ENCODE measurements around the gene DNAJC16. TPM values are rescaled to one million over a fixed set of nuclear protein-coding genes. Genes with fewer than 3 reads are reported as not detected.

DNAJC16 gene
- total RNA-seq, 1 experiment from 2014 or later, result 9.2 TPM

DNA sequence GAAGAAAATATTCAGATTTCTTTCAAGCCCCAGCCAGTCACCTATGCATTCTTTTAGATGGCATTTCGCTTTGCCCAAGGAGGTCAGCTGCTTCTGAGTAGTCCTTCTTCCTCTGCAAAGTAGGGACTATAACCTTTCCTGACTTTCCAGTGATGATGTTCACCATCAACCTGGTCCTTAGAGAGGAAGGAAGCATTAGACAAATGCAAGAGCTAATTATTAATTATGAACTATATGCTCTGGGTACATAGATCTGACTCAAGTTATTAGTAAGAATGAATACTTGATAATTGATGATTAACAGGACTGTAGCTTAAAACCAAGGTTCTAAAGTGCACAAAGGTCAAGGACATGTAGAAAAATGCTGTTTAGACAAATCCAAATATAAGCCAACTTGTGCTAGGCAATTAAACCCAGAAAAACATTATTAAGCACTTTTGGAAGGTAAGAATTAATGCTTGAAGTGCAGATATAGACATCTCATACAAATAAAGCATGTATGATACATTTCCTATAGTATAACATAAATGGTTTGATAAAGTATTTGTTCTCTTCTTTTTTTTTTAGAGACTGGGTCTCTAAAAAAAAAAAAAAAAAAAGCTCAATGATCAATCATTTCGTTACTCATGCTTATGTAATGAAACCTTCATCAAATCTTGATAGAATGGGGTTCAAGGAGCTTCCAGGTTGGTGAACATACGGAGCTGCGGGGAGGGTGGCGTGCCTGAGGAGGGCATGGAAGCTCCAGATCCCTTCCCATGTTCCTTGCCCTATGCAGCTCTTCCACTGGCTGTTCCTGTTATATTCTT lies 69.4 kb downstream of the DNAJC16 start:
- Histone ChIP-seq H3K4me2 (ENCODE audit: low read length) (no peak overlapping the region), H3K27me3 (ENCODE audit: low read length) (no peaks in the 10 kb centered on the region), H3K9ac (ENCODE audit: low read length) (no peak overlapping the region), H3F3A (ENCODE audit: low read length, unreplicated experiment) (no peaks in the 10 kb centered on the region), H3K4me3 (ENCODE audit: low read length) (no peak overlapping the region), H3K27ac (ENCODE audit: low read length) (no peak overlapping the region), H3K4me1 (ENCODE audit: insufficient read depth, low read length) (0 out of 2 replicates have a peak, but pooled peaks cover under 1% of the 10 kb centered on the region), H4K20me1 (ENCODE audit: low read length) (no peaks in the 10 kb centered on the region), H3K9me3 (ENCODE audit: low read length) (no peaks in the 10 kb centered on the region), H3K36me3 (ENCODE audit: low read depth, low read length) (no peaks in the 10 kb centered on the region), H3K79me2 (ENCODE audit: low read length) (no peaks in the 10 kb centered on the region), H2AFZ (ENCODE audit: low read length) (no peak overlapping the region), H3K9me2 (replicated peaks; ENCODE audit: low read length) (no peaks in the 10 kb centered on the region)
- ChIA-PET POLR2A (ENCODE audit: unreplicated experiment) (interaction anchor here (0.5 to 0.9 kb wide), 3 partner anchors 27 to 238 kb away, joined by 3 read pairs; no protein-coding TSS in a partner anchor), CTCF (interaction anchor here (0.6 to 1.0 kb wide), 5 partner anchors 12 to 163 kb away, joined by 4 to 10 read pairs (median 9); no protein-coding TSS in a partner anchor)
- TF ChIP-seq, protein P1, sequence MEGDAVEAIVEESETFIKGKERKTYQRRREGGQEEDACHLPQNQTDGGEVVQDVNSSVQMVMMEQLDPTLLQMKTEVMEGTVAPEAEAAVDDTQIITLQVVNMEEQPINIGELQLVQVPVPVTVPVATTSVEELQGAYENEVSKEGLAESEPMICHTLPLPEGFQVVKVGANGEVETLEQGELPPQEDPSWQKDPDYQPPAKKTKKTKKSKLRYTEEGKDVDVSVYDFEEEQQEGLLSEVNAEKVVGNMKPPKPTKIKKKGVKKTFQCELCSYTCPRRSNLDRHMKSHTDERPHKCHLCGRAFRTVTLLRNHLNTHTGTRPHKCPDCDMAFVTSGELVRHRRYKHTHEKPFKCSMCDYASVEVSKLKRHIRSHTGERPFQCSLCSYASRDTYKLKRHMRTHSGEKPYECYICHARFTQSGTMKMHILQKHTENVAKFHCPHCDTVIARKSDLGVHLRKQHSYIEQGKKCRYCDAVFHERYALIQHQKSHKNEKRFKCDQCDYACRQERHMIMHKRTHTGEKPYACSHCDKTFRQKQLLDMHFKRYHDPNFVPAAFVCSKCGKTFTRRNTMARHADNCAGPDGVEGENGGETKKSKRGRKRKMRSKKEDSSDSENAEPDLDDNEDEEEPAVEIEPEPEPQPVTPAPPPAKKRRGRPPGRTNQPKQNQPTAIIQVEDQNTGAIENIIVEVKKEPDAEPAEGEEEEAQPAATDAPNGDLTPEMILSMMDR (conservative IDR thresholded peaks at IDR 0.05; ENCODE audit: low read depth, low read length), result no peak
- TF ChIP-seq EZH2 (IDR thresholded peaks at IDR 0.05; ENCODE audit: low read length, unreplicated experiment), result no peak
- TF ChIP-seq EZH2phosphoT487 (IDR thresholded peaks at IDR 0.05; ENCODE audit: borderline replicate concordance, low read length), result no peak
- BruUV-seq (replicated peaks), result no TSS peak
- DNase-seq (no peak), ATAC-seq (no peak)
- intact Hi-C loops (cut with micrococcal nuclease), result loop anchor here (1.0 kb wide), 1 partner anchor 145 kb away; no protein-coding TSS in a partner anchor

GRCh38 chr1:15598436-15598835 lies 71.8 kb downstream of the DNAJC16 start:
- no peak for DNase-seq
- BruUV-seq (replicated peaks), result no TSS peak
- ChIA-PET CTCF (interaction anchor here (0.6 kb wide), 1 partner anchor 160 kb away, joined by 4 read pairs; the partner anchor contains the start of gene FBLIM1), POLR2A (ENCODE audit: unreplicated experiment) (no interaction called here)
- Histone ChIP-seq H3K4me3 (ENCODE audit: low read length) (no peak overlapping the region), H3K9me3 (ENCODE audit: low read length) (no peaks in the 10 kb centered on the region), H3K9ac (ENCODE audit: low read length) (no peak overlapping the region), H3K9me2 (replicated peaks; ENCODE audit: low read length) (no peaks in the 10 kb centered on the region), H4K20me1 (ENCODE audit: low read length) (no peaks in the 10 kb centered on the region), H3K36me3 (ENCODE audit: low read depth, low read length) (no peaks in the 10 kb centered on the region), H3K4me1 (ENCODE audit: insufficient read depth, low read length) (peaks cover 14% of the 10 kb centered on the region), H3F3A (ENCODE audit: low read length, unreplicated experiment) (no peaks in the 10 kb centered on the region), H2AFZ (ENCODE audit: low read length) (no peak overlapping the region), H3K27ac (ENCODE audit: low read length) (no peak overlapping the region), H3K79me2 (ENCODE audit: low read length) (no peaks in the 10 kb centered on the region), H3K27me3 (ENCODE audit: low read length) (no peaks in the 10 kb centered on the region), H3K4me2 (ENCODE audit: low read length) (no peak overlapping the region)
- no peak for TF ChIP-seq EZH2phosphoT487 (IDR thresholded peaks at IDR 0.05; ENCODE audit: borderline replicate concordance, low read length)
- TF ChIP-seq EZH2 (IDR thresholded peaks at IDR 0.05; ENCODE audit: low read length, unreplicated experiment), result no peak
- TF ChIP-seq, protein P1 (conservative IDR thresholded peaks at IDR 0.05; ENCODE audit: low read depth, low read length), result no peak
- no peak for ATAC-seq
- intact Hi-C loops (cut with micrococcal nuclease), result no loop called here

All from PC-3 (cell line).